ENCODE data around the gene AP5M1.

Gene AP5M1

GRCh38 chr14:57293866-57294837, 25.4 kb downstream of the AP5M1 start:
- TF ChIP-seq, protein P1, sequence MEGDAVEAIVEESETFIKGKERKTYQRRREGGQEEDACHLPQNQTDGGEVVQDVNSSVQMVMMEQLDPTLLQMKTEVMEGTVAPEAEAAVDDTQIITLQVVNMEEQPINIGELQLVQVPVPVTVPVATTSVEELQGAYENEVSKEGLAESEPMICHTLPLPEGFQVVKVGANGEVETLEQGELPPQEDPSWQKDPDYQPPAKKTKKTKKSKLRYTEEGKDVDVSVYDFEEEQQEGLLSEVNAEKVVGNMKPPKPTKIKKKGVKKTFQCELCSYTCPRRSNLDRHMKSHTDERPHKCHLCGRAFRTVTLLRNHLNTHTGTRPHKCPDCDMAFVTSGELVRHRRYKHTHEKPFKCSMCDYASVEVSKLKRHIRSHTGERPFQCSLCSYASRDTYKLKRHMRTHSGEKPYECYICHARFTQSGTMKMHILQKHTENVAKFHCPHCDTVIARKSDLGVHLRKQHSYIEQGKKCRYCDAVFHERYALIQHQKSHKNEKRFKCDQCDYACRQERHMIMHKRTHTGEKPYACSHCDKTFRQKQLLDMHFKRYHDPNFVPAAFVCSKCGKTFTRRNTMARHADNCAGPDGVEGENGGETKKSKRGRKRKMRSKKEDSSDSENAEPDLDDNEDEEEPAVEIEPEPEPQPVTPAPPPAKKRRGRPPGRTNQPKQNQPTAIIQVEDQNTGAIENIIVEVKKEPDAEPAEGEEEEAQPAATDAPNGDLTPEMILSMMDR (IDR thresholded peaks at IDR 0.05; ENCODE audit: low read depth, low read length): peak; percentile 35
- DNase-seq (ENCODE audit: extremely low read depth, low read depth): no peak

DNA sequence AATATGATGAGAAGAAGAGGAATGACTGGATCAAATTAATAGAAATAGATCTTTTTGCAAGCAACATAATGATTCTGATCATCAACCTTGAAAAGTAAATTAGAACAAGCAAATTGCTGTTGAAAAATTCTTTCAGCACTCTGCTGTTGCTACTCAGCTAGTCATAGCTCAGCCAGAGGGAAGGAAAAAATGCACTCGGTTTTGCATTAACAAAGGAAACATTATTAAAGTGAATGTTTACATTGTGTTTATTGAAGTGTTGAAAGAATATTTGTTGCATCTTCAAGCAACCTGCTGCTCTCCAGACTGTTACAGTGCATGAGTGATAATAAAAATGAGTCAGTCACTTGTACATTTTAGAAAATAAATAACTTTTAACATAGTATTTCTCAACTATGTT, 26.5 kb downstream of the AP5M1 start:
- TF ChIP-seq, protein P1 (IDR thresholded peaks at IDR 0.05; ENCODE audit: low read depth, low read length): no peak

DNA sequence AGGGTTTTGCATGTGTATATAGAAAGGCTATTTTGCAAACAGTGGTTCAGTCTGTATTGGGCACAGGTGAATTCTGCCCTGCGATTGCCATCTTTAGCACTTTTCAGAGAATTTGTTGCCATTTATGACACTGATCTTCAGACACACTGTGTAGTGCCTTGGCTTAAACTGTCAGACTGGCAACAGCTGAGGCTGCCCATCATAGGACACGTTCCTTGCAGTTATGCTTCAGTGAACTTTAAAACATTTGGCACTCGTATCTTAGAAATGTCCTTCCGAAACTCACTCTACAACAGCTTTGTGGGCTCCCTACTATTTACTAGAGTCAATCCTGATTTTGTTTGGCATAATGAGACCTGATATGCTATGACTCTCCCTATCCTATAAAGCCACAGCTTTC, 29.1 kb downstream of the AP5M1 start:
- no peak for DNase-seq (ENCODE audit: extremely low read depth, low read depth)
- TF ChIP-seq, protein P1 (IDR thresholded peaks at IDR 0.05; ENCODE audit: low read depth, low read length): no peak

More for the DNA sequence above, 26.5 kb downstream of the AP5M1 start:
- no peak for DNase-seq (ENCODE audit: extremely low read depth, low read depth)

- TF ChIP-seq, protein P1 (IDR thresholded peaks at IDR 0.05; ENCODE audit: low read depth, low read length): no peak
- DNase-seq (ENCODE audit: extremely low read depth, low read depth): no peak
Observed at GRCh38 chr14:57299511-57299910, 30.7 kb downstream of the AP5M1 start.

DNA sequence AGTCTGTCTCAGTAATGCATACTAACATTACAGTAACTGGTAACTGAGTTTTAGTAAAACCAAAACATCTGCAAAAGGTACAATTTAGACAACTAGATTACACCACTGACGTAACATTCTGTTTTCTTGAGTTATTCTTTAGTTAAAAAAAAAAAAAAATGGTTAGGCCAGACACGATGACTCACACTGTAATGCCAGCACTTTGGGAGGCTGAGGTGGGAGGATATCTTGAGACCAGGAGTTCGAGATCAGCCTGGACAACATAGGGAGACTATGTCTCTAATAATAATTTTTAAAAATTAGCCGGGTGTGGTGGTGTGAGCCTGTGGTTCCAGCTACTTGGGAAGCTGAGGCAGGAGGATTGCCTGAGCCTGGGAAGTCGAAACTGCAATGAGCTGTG, 34.1 kb downstream of the AP5M1 start:
- TF ChIP-seq, protein P1 (IDR thresholded peaks at IDR 0.05; ENCODE audit: low read depth, low read length): no peak

GRCh38 chr14:57314396-57315089, 45.8 kb downstream of the AP5M1 start:
- no peak for DNase-seq (ENCODE audit: extremely low read depth, low read depth)
- TF ChIP-seq, protein P1 (IDR thresholded peaks at IDR 0.05; ENCODE audit: low read depth, low read length): no peak

More for the DNA sequence above, 34.1 kb downstream of the AP5M1 start:
- no peak for DNase-seq (ENCODE audit: extremely low read depth, low read depth)
